GM18507 (cell line): ENCODE results near the gene TMCC2.

Experiments
- DNase-seq: peaks from one replicate; pipeline ENCODE4 v3.0.0; 2011; ENCODE audit warnings: low read depth; ENCODE audit not compliant: insufficient read length; ENCODE audit errors: extremely low spot score
- FAIRE-seq: peaks from 2 replicates; lab custom pipeline; 2011; peaks lifted over from hg19 to GRCh38; lab: Jason Lieb, UNC

TMCC2 gene

GRCh38 chr1:205236951-205237475, 9.3 kb downstream of the TMCC2 start:
- no peak for FAIRE-seq
- no peak for DNase-seq

- DNase-seq, result no peak
- FAIRE-seq, result no peak
Measured at GRCh38 chr1:205237526-205238484, 10.1 kb downstream of the TMCC2 start.

- DNase-seq, result no peak
- no peak for FAIRE-seq
Measured at GRCh38 chr1:205239078-205239477, 11.3 kb downstream of the TMCC2 start.

GRCh38 chr1:205240118-205240517, 12.4 kb downstream of the TMCC2 start:
- FAIRE-seq (no peak), DNase-seq (no peak)

- FAIRE-seq (no peak), DNase-seq (no peak)
Measured at GRCh38 chr1:205240569-205240968, 12.8 kb downstream of the TMCC2 start.

- no peak for FAIRE-seq
- DNase-seq, result no peak
Measured at GRCh38 chr1:205241366-205242030, 13.8 kb downstream of the TMCC2 start.

- FAIRE-seq (no peak), DNase-seq (no peak)
Measured at GRCh38 chr1:205243350-205244191, 15.8 kb downstream of the TMCC2 start.

- DNase-seq, result no peak
- no peak for FAIRE-seq
Measured at GRCh38 chr1:205244384-205244783, 16.6 kb downstream of the TMCC2 start.

GRCh38 chr1:205245096-205245495, 17.4 kb downstream of the TMCC2 start:
- DNase-seq (no peak), FAIRE-seq (no peak)

GRCh38 chr1:205246351-205247119, 18.8 kb downstream of the TMCC2 start:
- FAIRE-seq, result no peak
- DNase-seq, result no peak

GRCh38 chr1:205247130-205247921, 19.6 kb downstream of the TMCC2 start:
- FAIRE-seq (no peak), DNase-seq (no peak)

- no peak for DNase-seq
- no peak for FAIRE-seq
Measured at GRCh38 chr1:205248793-205249601, 21.3 kb downstream of the TMCC2 start.

- FAIRE-seq (no peak), DNase-seq (no peak)
Measured at GRCh38 chr1:205249651-205250050, 21.9 kb downstream of the TMCC2 start.

GRCh38 chr1:205250699-205251098, 23.0 kb downstream of the TMCC2 start:
- no peak for DNase-seq
- FAIRE-seq, result no peak

- FAIRE-seq, result no peak
Measured at GRCh38 chr1:205251576-205251975, 23.8 kb downstream of the TMCC2 start.

GRCh38 chr1:205255941-205256780, 28.4 kb downstream of the TMCC2 start:
- FAIRE-seq, result peak; percentile 63
- peak; percentile 39 for DNase-seq

More at GRCh38 chr1:205251576-205251975, 23.8 kb downstream of the TMCC2 start:
- DNase-seq, result no peak
